KG1 (cell line): Measurements from ENCODE around the gene GRM8.

Source experiments
- DNase-seq: peaks from one replicate; lab custom pipeline; 2025; lab: John Stamatoyannopoulos, UW

Gene GRM8

DNA sequence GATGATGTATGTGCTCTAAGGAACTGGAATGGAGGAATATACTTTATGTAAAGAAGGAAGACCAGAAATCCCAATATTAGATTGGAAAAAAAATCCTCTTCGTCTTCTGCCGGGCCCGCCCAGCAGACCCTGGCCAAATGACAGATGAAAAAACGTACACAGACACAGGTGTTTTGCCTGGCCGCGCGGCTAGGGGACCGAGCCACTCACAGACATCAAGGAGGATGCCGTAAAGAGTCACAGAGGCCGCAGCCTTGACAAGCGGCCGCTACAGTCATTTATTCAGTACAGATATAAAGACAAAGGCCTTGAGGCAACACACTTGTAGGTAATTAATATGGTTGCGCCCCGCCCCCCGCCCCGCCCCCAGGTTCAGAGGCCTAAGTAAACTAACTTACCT lies 594.1 kb downstream of the GRM8 start:
- DNase-seq = no peak

- DNase-seq = no peak
Observed at GRCh38 chr7:126657599-126658358, 595.0 kb downstream of the GRM8 start.

GRCh38 chr7:126657137-126657536 lies 595.6 kb downstream of the GRM8 start:
- DNase-seq = no peak

- DNase-seq = no peak
Observed at GRCh38 chr7:126656165-126656564, 596.6 kb downstream of the GRM8 start.

GRCh38 chr7:126637538-126637937 lies 615.2 kb downstream of the GRM8 start:
- DNase-seq = no peak

DNA sequence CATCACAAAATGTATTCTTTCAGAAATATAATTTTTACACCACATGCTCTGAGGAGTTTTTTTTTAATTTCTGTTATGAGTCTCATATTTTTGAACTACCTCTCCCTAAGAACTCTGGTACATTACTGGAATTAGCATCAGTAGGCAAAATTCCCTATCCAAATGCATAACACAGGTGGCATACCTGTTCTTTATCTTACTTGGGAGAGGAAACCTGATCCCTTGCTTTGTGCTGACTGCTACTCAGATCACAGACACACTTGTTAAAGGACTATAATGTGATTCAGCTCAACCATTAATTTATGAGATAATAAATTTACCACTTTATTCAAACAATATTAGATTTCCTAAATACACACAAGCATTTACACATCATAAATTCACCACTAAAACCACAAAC lies 617.2 kb downstream of the GRM8 start:
- DNase-seq = no peak

DNA sequence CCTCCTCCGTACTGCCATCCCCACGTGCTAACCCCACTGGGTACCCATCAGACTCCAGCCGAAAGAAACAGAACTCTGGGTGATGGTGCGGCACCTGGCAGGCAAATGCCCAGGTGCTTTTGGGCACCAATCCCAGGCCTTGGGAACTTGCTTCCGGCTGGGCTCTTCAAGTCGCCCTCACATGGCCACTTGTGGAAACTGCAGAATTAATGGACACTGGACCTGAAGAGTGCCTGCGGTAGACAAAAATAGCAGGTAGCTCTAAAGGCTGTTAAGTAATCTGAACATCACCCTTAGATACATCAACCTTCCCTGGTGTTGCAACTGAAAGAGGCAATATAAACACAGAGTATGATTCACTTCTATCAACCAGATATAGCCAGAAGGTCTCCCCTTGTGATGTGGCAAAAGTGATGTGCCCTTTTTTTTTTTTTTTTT lies 644.4 kb downstream of the GRM8 start:
- DNase-seq = no peak

GRCh38 chr7:126606331-126606730 lies 646.4 kb downstream of the GRM8 start:
- DNase-seq = no peak

GRCh38 chr7:126605553-126605952 lies 647.2 kb downstream of the GRM8 start:
- DNase-seq = no peak

- DNase-seq = no peak
Observed at GRCh38 chr7:126605056-126605455, 647.7 kb downstream of the GRM8 start.

DNA sequence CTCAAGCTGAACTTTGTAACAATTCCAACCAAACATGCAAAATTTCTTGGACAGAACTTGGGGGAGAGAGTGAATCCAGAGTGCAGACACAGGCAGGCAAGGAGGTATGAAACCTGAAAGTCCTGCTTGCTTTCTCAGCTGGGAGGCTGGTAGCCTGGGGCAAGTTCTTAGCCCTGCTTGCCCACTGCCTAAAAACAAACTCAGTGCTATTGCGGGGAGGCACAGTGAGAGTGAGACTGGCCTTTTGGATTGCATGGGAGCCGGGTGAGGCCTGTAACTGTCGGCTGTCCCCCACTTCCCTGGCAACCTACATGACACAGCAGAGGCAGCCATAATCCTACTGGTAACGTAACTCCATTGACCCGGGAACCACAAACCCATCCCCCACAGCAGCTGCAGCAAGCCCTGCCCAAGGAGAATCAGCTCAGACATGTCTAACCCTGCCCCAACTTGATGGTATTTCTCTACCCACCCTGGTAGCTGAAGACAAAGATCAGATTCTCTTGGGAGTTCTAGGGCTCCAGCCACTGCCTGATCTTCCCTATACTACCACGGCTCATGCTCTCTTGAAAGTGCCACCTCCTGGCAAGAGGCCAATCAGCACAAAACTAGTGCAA lies 663.6 kb downstream of the GRM8 start:
- DNase-seq = no peak

GRCh38 chr7:126578338-126578737 lies 674.4 kb downstream of the GRM8 start:
- no peak for DNase-seq

GRCh38 chr7:126574276-126575250 lies 678.2 kb downstream of the GRM8 start:
- no peak for DNase-seq

GRCh38 chr7:126570845-126571244 lies 681.9 kb downstream of the GRM8 start:
- DNase-seq = no peak

GRCh38 chr7:126569402-126569801 lies 683.3 kb downstream of the GRM8 start:
- no peak for DNase-seq

DNA sequence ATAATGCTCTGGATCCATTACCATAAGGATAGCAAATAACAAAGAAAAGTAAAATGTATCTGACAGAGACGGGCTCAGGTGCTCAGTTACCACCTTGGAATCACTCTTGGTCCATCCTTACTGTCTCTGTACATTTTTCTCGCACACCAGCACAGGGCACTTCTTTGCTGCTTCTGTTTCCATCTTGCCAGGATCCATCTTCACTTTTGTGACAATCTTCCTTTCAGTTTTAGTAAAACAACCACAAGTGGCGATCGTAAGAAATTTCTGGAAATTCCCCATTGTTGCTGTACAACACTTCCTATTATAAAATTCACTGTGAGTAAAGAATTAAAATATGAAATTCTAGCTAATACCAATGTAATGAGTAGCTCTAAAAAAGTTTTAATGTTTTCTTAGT lies 695.5 kb downstream of the GRM8 start:
- DNase-seq = no peak

DNA sequence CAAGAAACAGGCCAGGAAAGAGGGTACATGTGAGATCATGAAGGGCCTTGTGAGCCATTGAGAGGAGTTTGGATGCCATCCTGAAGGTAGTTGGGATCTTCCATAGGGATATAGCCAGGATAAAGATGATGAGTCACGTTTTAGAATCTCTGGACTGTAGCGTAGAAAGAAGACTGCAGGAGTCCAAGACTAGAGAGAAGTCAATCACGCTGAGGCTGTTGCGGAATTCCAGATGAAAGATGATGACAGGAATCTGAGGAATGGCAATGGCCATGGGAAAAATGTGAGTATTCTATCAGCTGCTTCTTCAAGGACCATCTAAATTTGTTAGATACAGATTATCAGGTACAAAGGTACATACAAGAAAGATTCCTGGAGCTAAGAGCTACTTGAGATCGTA lies 711.3 kb downstream of the GRM8 start:
- DNase-seq = no peak

GRCh38 chr7:126535176-126535575 lies 717.6 kb downstream of the GRM8 start:
- no peak for DNase-seq

DNA sequence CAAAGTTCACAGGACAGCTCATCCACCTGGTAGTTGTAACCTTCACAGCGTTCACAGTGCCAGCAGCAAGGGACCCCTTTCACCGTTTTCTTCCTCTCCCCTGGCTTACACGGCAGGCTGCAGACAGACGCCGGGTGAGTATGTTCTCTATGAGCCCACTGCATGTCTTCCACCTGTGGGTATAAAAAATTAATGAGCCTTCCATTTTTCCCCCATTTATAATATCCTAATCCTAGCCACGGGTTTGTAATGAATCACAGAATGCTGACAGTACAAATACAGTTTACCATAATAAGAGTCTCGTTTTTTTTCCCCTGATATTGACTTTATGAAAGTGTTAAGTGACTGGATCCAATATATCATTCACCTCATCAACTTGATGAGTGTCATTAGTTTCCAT lies 719.0 kb downstream of the GRM8 start:
- no peak for DNase-seq

GRCh38 chr7:126529833-126530232 lies 722.9 kb downstream of the GRM8 start:
- DNase-seq = no peak

GRCh38 chr7:126529254-126529653 lies 723.5 kb downstream of the GRM8 start:
- no peak for DNase-seq

- DNase-seq = no peak
Observed at GRCh38 chr7:126525906-126526305, 726.8 kb downstream of the GRM8 start.

GRCh38 chr7:126524967-126525366 lies 727.8 kb downstream of the GRM8 start:
- DNase-seq = no peak
